Subcutaneous adipose tissue (tissue), 4 donors: Measurements from ENCODE around the gene PAK5. TPM values are rescaled to one million over a fixed set of nuclear protein-coding genes. Genes with fewer than 3 reads are reported as not detected.

Source experiments
- CTCF ChIP-seq: fragments of 450-650 bp; IDR thresholded peaks from one replicate; pipeline ENCODE4 v1.5.1; 2016; ENCODE audit warnings: low read depth, mild to moderate bottlenecking, control low read depth, antibody characterized with exemption, moderate library complexity
- total RNA-seq, 4 donors: library from RNA; depleted of rRNA; stranded (reverse); fragments of >200 nt; gene quantifications; one replicate each; pipeline ENCODE4 v1.1.0, GENCODE V29; 2016

PAK5 gene
- total RNA-seq, 4 donors from 2014 or later = not detected

- TF ChIP-seq CTCF = no peak
Observed at GRCh38 chr20:9514461-9515213, 324.2 kb downstream of the PAK5 start, which contains the start of gene LAMP5. LAMP5 (plus strand) TSS chr20:9514590; CDS start chr20:9514853, 263 bp downstream.

- TF ChIP-seq CTCF = no peak
Observed at GRCh38 chr20:9514072-9514460, 324.8 kb downstream of the PAK5 start.

GRCh38 chr20:9510911-9511310, 328.0 kb downstream of the PAK5 start:
- no peak for TF ChIP-seq CTCF

- no peak for TF ChIP-seq CTCF
Observed at GRCh38 chr20:9509246-9509645, 329.6 kb downstream of the PAK5 start.

- TF ChIP-seq CTCF = no peak
Observed at GRCh38 chr20:9508696-9509178, 330.1 kb downstream of the PAK5 start.

GRCh38 chr20:9508240-9508661, 330.6 kb downstream of the PAK5 start:
- no peak for TF ChIP-seq CTCF

GRCh38 chr20:9507544-9508239, 331.2 kb downstream of the PAK5 start:
- TF ChIP-seq CTCF = no peak
